NAMALWA (cell line): ENCODE data around the gene TUT4.

Experiments used
- DNase-seq: peaks from one replicate; pipeline ENCODE4 v3.0.0-alpha.2; 2015; ENCODE audit warnings: low spot score

TUT4 gene

GRCh38 chr1:52574594-52574993, 21.7 kb upstream of the TUT4 start:
- no peak for DNase-seq

GRCh38 chr1:52572387-52572786, 19.5 kb upstream of the TUT4 start:
- no peak for DNase-seq

GRCh38 chr1:52571783-52572182, 18.9 kb upstream of the TUT4 start:
- peak; percentile 93 for DNase-seq

GRCh38 chr1:52569449-52570210, 16.7 kb upstream of the TUT4 start:
- DNase-seq, result no peak

- DNase-seq, result no peak
Measured at GRCh38 chr1:52567943-52568342, 15.1 kb upstream of the TUT4 start.

GRCh38 chr1:52562766-52563165, 9.9 kb upstream of the TUT4 start:
- DNase-seq, result no peak

- no peak for DNase-seq
Measured at GRCh38 chr1:52559875-52560274, 7.0 kb upstream of the TUT4 start.

GRCh38 chr1:52558941-52559340, 6.0 kb upstream of the TUT4 start:
- DNase-seq, result no peak

- no peak for DNase-seq
Measured at GRCh38 chr1:52556641-52557360, 3.9 kb upstream of the TUT4 start.

- no peak for DNase-seq
Measured at GRCh38 chr1:52554756-52555155, 1.9 kb upstream of the TUT4 start.

GRCh38 chr1:52554267-52554640, 1.4 kb upstream of the TUT4 start:
- no peak for DNase-seq

- DNase-seq, result peak; percentile 91
Measured at GRCh38 chr1:52553362-52554266, 722 bp upstream of the TUT4 start.

GRCh38 chr1:52552236-52552504, 722 bp downstream of the TUT4 start:
- DNase-seq, result peak; percentile 86

GRCh38 chr1:52551507-52552235, 1.2 kb downstream of the TUT4 start:
- DNase-seq, result no peak

GRCh38 chr1:52550447-52550846, 2.4 kb downstream of the TUT4 start:
- no peak for DNase-seq

GRCh38 chr1:52549267-52549666, 3.6 kb downstream of the TUT4 start:
- no peak for DNase-seq

GRCh38 chr1:52546852-52547251, 6.0 kb downstream of the TUT4 start:
- no peak for DNase-seq

- DNase-seq, result no peak
Measured at GRCh38 chr1:52544665-52545525, 8.0 kb downstream of the TUT4 start.

- no peak for DNase-seq
Measured at GRCh38 chr1:52542085-52542688, 10.7 kb downstream of the TUT4 start.

- no peak for DNase-seq
Measured at GRCh38 chr1:52534928-52535764, 17.7 kb downstream of the TUT4 start.
